Cardiac muscle cell (in vitro differentiated cells and primary cell): ENCODE results near the gene PALM3. TPM values are rescaled to one million over a fixed set of nuclear protein-coding genes. Genes with fewer than 3 reads are reported as not detected.
A peak's percentile ranks its signal among the peaks of the same experiment; 100 is the strongest.

Source experiments
- DNase-seq, 2 donors: peaks; one replicate each; pipeline versions ENCODE4 v3.0.0 to v3.0.0-alpha.2; 2010 to 2017; ENCODE audit warnings: low read depth in 1 of 2, low spot score in 1 of 2
- H3K27ac ChIP-seq: fragments of 200-600 bp; sonication (generic); 2 replicates; pipeline ENCODE4 v1.5.1; 2016
- H3K27me3 ChIP-seq: fragments of 200-600 bp; sonication (generic); 2 replicates; pipeline ENCODE4 v1.6.0; 2016; ENCODE audit warnings: control low read depth
- H3K36me3 ChIP-seq: fragments of 200-600 bp; sonication (generic); 2 replicates; pipeline ENCODE4 v1.5.1; 2016; ENCODE audit warnings: control low read depth
- H3K4me1 ChIP-seq: fragments of 200-600 bp; sonication (generic); 2 replicates; pipeline ENCODE4 v1.8.1; 2017; ENCODE audit warnings: low read depth, mild to moderate bottlenecking, mixed run types
- H3K4me3 ChIP-seq: fragments of 200-600 bp; sonication (generic); 2 replicates; pipeline ENCODE4 v1.5.1; 2016; ENCODE audit warnings: mild to moderate bottlenecking
- H3K9me3 ChIP-seq: fragments of 200-600 bp; sonication (generic); 2 replicates; pipeline ENCODE4 v1.5.1; 2017; ENCODE audit warnings: low read depth, mild to moderate bottlenecking, control low read depth
- CTCF ChIP-seq: IDR thresholded peaks from 2 replicates; pipeline ENCODE4 v1.5.1; 2012; ENCODE audit warnings: low read depth, mild to moderate bottlenecking, low read length
- polyA plus RNA-seq: library from polyadenylated mRNA; unstranded; fragments of >200 nt; fragmentation: Nextera tagmentation; extraction: Ambion mirVana; gene quantifications from 2 replicates; pipeline ENCODE4 v1.2.1, GENCODE V29; 2016
- total RNA-seq: library from RNA; depleted of rRNA; stranded (reverse); fragments of >200 nt; gene quantifications from 2 replicates; pipeline ENCODE4 v1.2.3, GENCODE V29; 2016

The PALM3 gene
- total and polyA plus RNA-seq, 2 experiments from 2014 or later = 0.10 to 0.30 TPM

- peak overlapping the region; percentile 69 for H3K4me3 ChIP-seq
- H3K9me3 ChIP-seq = no peaks in the 10 kb centered on the region
- H3K27me3 ChIP-seq = no peaks in the 10 kb centered on the region
- H3K4me1 ChIP-seq = peaks cover 9% of the 10 kb centered on the region
- no peaks in the 10 kb centered on the region for H3K36me3 ChIP-seq
- H3K27ac ChIP-seq = peak overlapping the region; percentile 74
- DNase-seq = peak; percentile 99 to 100
- no peak for TF ChIP-seq CTCF
Observed at GRCh38 chr19:14080887-14081796, 19.3 kb upstream of the PALM3 start.

- no peak for DNase-seq
- TF ChIP-seq CTCF = no peak
- Histone ChIP-seq H3K27me3 (peaks cover 10% of the 10 kb centered on the region), H3K4me1 (peaks cover 14% of the 10 kb centered on the region), H3K27ac (no peak overlapping the region), H3K9me3 (no peaks in the 10 kb centered on the region), H3K36me3 (no peaks in the 10 kb centered on the region), H3K4me3 (no peak overlapping the region)
Observed at GRCh38 chr19:14078411-14078810, 16.5 kb upstream of the PALM3 start.

GRCh38 chr19:14073925-14074838, 12.3 kb upstream of the PALM3 start:
- Histone ChIP-seq H3K4me1 (peaks cover 15% of the 10 kb centered on the region), H3K36me3 (no peaks in the 10 kb centered on the region), H3K27ac (no peak overlapping the region), H3K9me3 (no peaks in the 10 kb centered on the region), H3K4me3 (peak overlapping the region; percentile 89), H3K27me3 (peaks cover 14% of the 10 kb centered on the region)
- no peak for TF ChIP-seq CTCF
- peak in 1 of 2 donors; percentile 15 for DNase-seq

GRCh38 chr19:14073261-14073924, 11.5 kb upstream of the PALM3 start:
- peak; percentile 7 for TF ChIP-seq CTCF
- no peaks in the 10 kb centered on the region for H3K9me3 ChIP-seq
- peaks cover 14% of the 10 kb centered on the region for H3K27me3 ChIP-seq
- H3K4me1 ChIP-seq = peaks cover 15% of the 10 kb centered on the region
- DNase-seq = peak; percentile 81 to 86
- H3K27ac ChIP-seq = no peak overlapping the region
- H3K36me3 ChIP-seq = no peaks in the 10 kb centered on the region
- H3K4me3 ChIP-seq = peak overlapping the region; percentile 89
